GM12872 (cell line): ENCODE measurements around the gene APLP2.

Experiments used
- TF ChIP-seq, protein P1 (sequence below): IDR thresholded peaks from 3 replicates; pipeline ENCODE4 v1.5.1; 2011; ENCODE audit warnings: low read depth, mild to moderate bottlenecking, low read length, moderate library complexity; ENCODE audit not compliant: insufficient read depth

APLP2 gene

DNA sequence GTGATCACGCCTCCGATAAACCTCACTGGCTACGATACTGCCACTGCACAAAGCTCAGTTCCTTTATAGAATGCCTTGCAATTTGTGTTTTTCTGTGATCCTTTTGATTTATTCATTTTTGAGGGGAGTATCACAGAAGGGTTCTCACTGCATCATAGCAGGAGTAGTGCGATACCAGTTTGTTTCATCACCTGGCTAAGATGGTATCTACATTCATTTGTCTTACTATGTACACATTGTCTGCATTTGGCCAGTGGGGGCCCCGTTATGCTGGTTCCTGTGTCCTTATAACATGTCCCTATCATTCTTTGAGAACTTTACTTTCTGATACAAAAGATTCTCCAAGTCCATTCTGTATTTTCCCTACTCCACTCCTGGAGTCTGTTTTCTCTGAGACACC lies 44.6 kb downstream of the APLP2 start:
- TF ChIP-seq, protein P1, sequence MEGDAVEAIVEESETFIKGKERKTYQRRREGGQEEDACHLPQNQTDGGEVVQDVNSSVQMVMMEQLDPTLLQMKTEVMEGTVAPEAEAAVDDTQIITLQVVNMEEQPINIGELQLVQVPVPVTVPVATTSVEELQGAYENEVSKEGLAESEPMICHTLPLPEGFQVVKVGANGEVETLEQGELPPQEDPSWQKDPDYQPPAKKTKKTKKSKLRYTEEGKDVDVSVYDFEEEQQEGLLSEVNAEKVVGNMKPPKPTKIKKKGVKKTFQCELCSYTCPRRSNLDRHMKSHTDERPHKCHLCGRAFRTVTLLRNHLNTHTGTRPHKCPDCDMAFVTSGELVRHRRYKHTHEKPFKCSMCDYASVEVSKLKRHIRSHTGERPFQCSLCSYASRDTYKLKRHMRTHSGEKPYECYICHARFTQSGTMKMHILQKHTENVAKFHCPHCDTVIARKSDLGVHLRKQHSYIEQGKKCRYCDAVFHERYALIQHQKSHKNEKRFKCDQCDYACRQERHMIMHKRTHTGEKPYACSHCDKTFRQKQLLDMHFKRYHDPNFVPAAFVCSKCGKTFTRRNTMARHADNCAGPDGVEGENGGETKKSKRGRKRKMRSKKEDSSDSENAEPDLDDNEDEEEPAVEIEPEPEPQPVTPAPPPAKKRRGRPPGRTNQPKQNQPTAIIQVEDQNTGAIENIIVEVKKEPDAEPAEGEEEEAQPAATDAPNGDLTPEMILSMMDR = no peak

DNA sequence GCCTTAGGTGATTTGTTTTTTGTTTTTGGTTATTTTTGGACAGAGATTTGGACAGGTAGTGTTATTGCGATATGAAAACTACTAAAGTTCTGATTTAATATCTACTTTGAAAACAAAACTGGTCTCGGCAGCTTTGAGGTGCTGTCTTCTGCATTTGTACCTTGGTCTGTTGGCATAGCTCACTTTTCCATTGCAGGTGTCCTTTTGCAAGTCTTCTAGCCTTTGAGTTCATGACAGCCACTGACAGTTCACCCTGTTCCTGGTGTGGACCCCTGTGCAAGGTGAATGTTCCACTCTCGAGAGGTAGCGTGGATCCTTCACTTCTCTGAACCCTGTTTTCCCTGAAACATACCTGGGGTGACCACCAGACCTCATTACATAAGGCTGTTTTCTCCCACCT lies 45.0 kb downstream of the APLP2 start:
- TF ChIP-seq, protein P1 = no peak

DNA sequence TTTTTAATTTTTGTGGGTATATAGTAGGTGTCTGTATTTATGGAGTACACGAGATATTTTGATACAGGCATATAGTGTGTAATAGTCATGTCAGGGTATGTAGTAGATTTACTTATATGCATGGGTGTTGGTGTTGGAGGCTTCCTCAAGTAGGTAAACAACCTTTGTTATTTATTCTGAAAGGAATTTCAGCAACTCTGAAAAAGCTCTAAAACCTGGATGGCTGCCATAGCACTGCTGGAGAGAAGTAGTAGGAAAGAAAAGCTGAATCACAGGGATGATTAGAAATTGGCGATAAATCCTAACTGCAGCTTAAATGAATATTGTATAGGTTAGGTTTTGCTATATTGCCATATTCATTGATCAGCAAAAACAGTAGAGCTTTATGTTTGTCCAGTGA lies 45.5 kb downstream of the APLP2 start:
- TF ChIP-seq, protein P1 = no peak

DNA sequence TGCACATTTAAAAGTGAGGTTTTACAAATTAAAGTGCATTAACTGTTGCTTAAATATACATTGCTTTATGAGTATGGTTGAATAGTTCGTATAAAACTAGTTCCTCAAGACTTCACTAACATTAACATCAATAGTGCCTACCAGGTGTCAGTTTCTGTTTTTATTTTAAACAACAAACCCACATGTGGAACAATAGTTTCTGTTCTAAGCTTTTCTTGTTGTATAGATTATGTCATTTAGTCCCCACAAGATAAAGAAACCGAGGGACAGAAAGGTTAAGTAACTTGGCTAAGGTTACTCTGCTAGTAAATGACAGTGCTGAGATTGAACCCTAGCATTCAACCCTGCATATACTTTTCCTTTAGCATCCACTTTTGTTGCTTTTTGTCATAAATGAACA lies 48.5 kb downstream of the APLP2 start:
- TF ChIP-seq, protein P1 = no peak

DNA sequence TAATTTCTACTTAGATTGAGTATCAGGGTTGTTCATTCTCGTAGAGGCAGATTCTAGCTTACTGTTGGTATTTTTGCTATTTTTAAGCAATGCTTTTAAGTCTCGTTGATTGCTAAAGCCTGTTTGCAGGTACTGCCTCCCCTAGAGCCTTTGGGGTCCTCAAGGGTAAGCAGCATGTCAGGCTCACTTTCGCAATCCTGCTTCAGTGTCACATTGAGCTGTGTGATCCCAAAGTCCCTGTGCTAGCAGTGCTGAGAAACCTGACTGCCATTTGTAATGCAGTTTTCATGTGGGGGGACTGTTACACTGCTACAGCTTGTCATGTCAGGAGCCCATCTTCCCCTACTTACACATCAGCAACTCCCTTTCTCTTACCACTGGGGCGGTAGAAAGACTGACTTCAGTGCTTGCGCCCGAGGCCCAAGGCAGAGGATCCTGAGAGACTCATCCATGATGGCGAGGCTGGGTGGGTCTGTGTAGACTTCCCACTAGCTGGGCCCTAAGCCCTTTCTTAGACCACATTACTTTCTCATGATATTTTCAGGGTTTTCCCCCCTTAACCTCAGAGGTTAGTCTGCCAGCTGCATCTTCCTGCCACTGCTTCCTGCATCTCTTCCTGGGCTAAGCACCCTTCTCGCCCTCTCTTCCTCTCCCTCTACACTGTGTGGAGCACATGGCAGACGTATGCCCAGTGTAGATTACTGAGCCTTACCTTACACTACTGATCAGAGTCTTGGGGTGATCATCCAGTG lies 49.1 kb downstream of the APLP2 start:
- TF ChIP-seq, protein P1 = no peak

DNA sequence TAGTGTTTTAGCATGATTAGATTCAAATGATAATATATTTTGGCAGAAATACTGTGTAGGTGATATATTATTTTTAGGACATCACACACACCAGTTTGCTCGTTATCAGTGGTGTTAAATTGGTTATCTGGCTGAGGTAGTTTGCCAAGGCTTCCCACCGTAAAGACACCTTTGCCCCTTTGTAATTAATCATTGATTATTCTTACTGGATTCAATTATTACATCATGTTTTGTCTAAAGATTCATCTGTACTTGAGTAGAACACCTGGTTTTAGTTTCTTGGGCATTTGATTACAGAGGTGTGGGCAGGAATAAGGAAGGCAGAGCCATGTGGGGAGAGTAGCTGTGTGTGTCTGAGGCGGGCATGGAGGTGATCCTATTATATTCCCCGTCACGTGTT lies 50.4 kb downstream of the APLP2 start:
- TF ChIP-seq, protein P1 = no peak

DNA sequence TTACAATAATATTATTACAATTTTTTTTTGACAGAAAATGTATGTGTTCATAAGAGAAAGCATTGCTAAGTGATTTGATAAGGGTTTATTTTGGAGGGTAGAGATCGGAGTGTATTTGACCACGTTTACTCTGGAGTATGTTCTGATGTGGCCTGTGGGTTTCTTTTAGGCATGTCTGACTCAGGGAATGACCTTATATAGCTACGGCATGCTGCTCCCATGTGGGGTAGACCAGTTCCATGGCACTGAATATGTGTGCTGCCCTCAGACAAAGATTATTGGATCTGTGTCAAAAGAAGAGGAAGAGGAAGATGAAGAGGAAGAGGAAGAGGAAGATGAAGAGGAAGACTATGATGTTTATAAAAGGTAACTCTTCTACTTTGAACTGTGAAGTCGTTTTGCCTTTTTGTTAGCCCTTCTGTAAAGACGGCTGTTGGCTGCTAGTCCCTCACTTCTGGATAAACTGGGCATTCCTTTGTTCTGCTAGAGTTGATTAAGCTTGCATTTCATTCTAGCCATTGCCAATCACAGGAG lies 51.8 kb downstream of the APLP2 start:
- TF ChIP-seq, protein P1 = no peak
